Adipose tissue (tissue), 3 donors: ENCODE measurements around the gene SPRR3. TPM values are rescaled to one million over a fixed set of nuclear protein-coding genes. Genes with fewer than 3 reads are reported as not detected.

ENCODE experiments used
- H3K27ac ChIP-seq: one replicate; pipeline ENCODE4 v1.5.1; 2013; ENCODE audit warnings: low read depth, low read length
- WGBS, 3 donors: extraction: QIAGEN DNeasy Blood & Tissue Kit; methylation state at CpG; one replicate each; pipeline ENCODE4 v1.1.7; 2013; 5-methylcytosine and 5-hydroxymethylcytosine counted together
- polyA plus RNA-seq, 3 donors: library from polyadenylated mRNA; stranded (reverse); fragments of 200-250 nt; gene quantifications; one replicate each; pipeline ENCODE4 v1.2.3, GENCODE V29; 2013
- donor health status: healthy with polysubstance abuse.
- donor health status: Bipolar disorder and iron deficiency.
- donor health status: healthy.

The SPRR3 gene
- polyA plus RNA-seq, 3 donors: 0.53 to 20.3 (median 1.2) TPM

GRCh38 chr1:153028766-153029165 lies 27.2 kb downstream of the SPRR3 start:
- WGBS, 3 donors: 63 to 74% (median 66%) methylated on average over 1 of the region's 1 CpG
- H3K27ac ChIP-seq: no peak overlapping the region

- H3K27ac ChIP-seq: no peak within 1 kb of the TSS
These were observed 29.3 kb downstream of the SPRR3 start, which contains the start of gene SPRR1B for GRCh38 chr1:153030895-153031294. Gene SPRR1B (plus strand): TSS chr1:153031203. CDS start chr1:153032346, 1,143 bp downstream.

- no peak overlapping the region for H3K27ac ChIP-seq
These were observed 30.5 kb downstream of the SPRR3 start for GRCh38 chr1:153032073-153032472.

- WGBS, 3 donors: 31 to 51% (median 40%) methylated on average over 3 of the region's 3 CpGs
These were observed 31.2 kb downstream of the SPRR3 start for GRCh38 chr1:153032677-153033308.

GRCh38 chr1:153035211-153035610 lies 33.7 kb downstream of the SPRR3 start:
- WGBS, 3 donors: 54 to 91% (median 85%) methylated on average over 1 of the region's 1 CpG
- H3K27ac ChIP-seq: no peak overlapping the region

More at GRCh38 chr1:153032677-153033308, 31.2 kb downstream of the SPRR3 start:
- H3K27ac ChIP-seq: no peak overlapping the region

GRCh38 chr1:153040950-153041631 lies 39.5 kb downstream of the SPRR3 start, which contains the start of gene SPRR2D:
Gene SPRR2D (minus strand): TSS chr1:153041120. CDS start chr1:153040346, 774 bp downstream.
- H3K27ac ChIP-seq: no peak within 1 kb of the TSS
- WGBS, 3 donors: 62 to 74% (median 63%) methylated on average over 4 of the region's 4 CpGs

- WGBS, 3 donors: 68 to 87% (median 85%) methylated on average over 2 of the region's 2 CpGs
- no peak overlapping the region for H3K27ac ChIP-seq
These were observed 47.7 kb downstream of the SPRR3 start for GRCh38 chr1:153049211-153049610.

Other genes starting within 250 kb of the SPRR3 start
- not detected for gene KPRP, start 243.7 kb upstream of the SPRR3 start, polyA plus RNA-seq
- not detected for gene LCE1F, start 226.6 kb upstream of the SPRR3 start, polyA plus RNA-seq
- gene LCE1E, start 215.5 kb upstream of the SPRR3 start, polyA plus RNA-seq: not detected
- not detected for gene LCE1D, start 205.0 kb upstream of the SPRR3 start, polyA plus RNA-seq
- gene LCE1C, start 195.1 kb upstream of the SPRR3 start, polyA plus RNA-seq: not detected
- gene LCE1B, start 189.8 kb upstream of the SPRR3 start, polyA plus RNA-seq: not detected
- not detected for gene LCE1A, start 174.3 kb upstream of the SPRR3 start, polyA plus RNA-seq
- not detected for gene LCE6A, start 158.9 kb upstream of the SPRR3 start, polyA plus RNA-seq
- not detected for gene LCE7A, start 141.8 kb upstream of the SPRR3 start, polyA plus RNA-seq
- gene SMCP, start 123.4 kb upstream of the SPRR3 start, polyA plus RNA-seq: not detected
- gene IVL, start 93.2 kb upstream of the SPRR3 start, polyA plus RNA-seq: under 1 TPM in 2 of 3 donors, not detected in 1; 0.06 to 0.40 TPM
- gene SPRR5, start 54.5 kb upstream of the SPRR3 start, polyA plus RNA-seq: not detected
- not detected for gene SPRR4, start 31.1 kb upstream of the SPRR3 start, polyA plus RNA-seq
- gene SPRR1A, start 17.7 kb upstream of the SPRR3 start, polyA plus RNA-seq: 1 to 10 TPM in 1 of 3 donors, not detected in 2; 9.5 TPM
- 1 to 10 TPM in 1 of 3 donors, not detected in 2; 2.6 TPM for gene SPRR1B, start 29.5 kb downstream of the SPRR3 start, polyA plus RNA-seq
- gene SPRR2D, start 39.4 kb downstream of the SPRR3 start, polyA plus RNA-seq: 1 to 10 TPM in 1 of 3 donors, not detected in 2; 1.3 TPM
- gene SPRR2A, start 55.8 kb downstream of the SPRR3 start, polyA plus RNA-seq: 1 to 10 TPM in 1 of 3 donors, under 1 TPM in 1, not detected in 1; 0.14 to 5.4 TPM
- gene SPRR2B, start 69.9 kb downstream of the SPRR3 start, polyA plus RNA-seq: 1 to 10 TPM in 1 of 3 donors, not detected in 2; 1.1 TPM
- gene SPRR2E, start 92.8 kb downstream of the SPRR3 start, polyA plus RNA-seq: 1 to 10 TPM in 1 of 3 donors, not detected in 2; 2.0 TPM
- gene SPRR2F, start 111.8 kb downstream of the SPRR3 start, polyA plus RNA-seq: 1 to 10 TPM in 1 of 3 donors, under 1 TPM in 1, not detected in 1; 0.90 to 1.1 TPM
- gene SPRR2G, start 149.1 kb downstream of the SPRR3 start, polyA plus RNA-seq: not detected
- not detected for gene LELP1, start 201.7 kb downstream of the SPRR3 start, polyA plus RNA-seq
- 1 to 10 TPM in 1 of 3 donors, not detected in 2; 1.0 TPM for gene PRR9, start 215.8 kb downstream of the SPRR3 start, polyA plus RNA-seq